Measurements from ENCODE around the gene AGPAT3.

Gene AGPAT3

GRCh38 chr21:43950936-43951335, 85.9 kb downstream of the AGPAT3 start:
- DNase-seq (ENCODE audit: low spot score): no peak
- in situ Hi-C loops (cut with MboI; ENCODE audit: low sequenced_read_pairs, unreplicated experiment): no loop called here
- TF ChIP-seq, protein P1, sequence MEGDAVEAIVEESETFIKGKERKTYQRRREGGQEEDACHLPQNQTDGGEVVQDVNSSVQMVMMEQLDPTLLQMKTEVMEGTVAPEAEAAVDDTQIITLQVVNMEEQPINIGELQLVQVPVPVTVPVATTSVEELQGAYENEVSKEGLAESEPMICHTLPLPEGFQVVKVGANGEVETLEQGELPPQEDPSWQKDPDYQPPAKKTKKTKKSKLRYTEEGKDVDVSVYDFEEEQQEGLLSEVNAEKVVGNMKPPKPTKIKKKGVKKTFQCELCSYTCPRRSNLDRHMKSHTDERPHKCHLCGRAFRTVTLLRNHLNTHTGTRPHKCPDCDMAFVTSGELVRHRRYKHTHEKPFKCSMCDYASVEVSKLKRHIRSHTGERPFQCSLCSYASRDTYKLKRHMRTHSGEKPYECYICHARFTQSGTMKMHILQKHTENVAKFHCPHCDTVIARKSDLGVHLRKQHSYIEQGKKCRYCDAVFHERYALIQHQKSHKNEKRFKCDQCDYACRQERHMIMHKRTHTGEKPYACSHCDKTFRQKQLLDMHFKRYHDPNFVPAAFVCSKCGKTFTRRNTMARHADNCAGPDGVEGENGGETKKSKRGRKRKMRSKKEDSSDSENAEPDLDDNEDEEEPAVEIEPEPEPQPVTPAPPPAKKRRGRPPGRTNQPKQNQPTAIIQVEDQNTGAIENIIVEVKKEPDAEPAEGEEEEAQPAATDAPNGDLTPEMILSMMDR (IDR thresholded peaks at IDR 0.05; ENCODE audit: borderline replicate concordance, control extremely low read depth, extremely low read depth, insufficient read depth, missing control alignments): no peak

- in situ Hi-C loops (cut with MboI; ENCODE audit: low sequenced_read_pairs, unreplicated experiment): no loop called here
- no peak for DNase-seq (ENCODE audit: low spot score)
- TF ChIP-seq, protein P1 (IDR thresholded peaks at IDR 0.05; ENCODE audit: borderline replicate concordance, control extremely low read depth, extremely low read depth, insufficient read depth, missing control alignments): no peak
These were observed 87.1 kb downstream of the AGPAT3 start for GRCh38 chr21:43951911-43952703.

GRCh38 chr21:43953021-43953420, 88.0 kb downstream of the AGPAT3 start:
- no peak for DNase-seq (ENCODE audit: low spot score)
- TF ChIP-seq, protein P1 (IDR thresholded peaks at IDR 0.05; ENCODE audit: borderline replicate concordance, control extremely low read depth, extremely low read depth, insufficient read depth, missing control alignments): no peak
- in situ Hi-C loops (cut with MboI; ENCODE audit: low sequenced_read_pairs, unreplicated experiment): no loop called here

DNA sequence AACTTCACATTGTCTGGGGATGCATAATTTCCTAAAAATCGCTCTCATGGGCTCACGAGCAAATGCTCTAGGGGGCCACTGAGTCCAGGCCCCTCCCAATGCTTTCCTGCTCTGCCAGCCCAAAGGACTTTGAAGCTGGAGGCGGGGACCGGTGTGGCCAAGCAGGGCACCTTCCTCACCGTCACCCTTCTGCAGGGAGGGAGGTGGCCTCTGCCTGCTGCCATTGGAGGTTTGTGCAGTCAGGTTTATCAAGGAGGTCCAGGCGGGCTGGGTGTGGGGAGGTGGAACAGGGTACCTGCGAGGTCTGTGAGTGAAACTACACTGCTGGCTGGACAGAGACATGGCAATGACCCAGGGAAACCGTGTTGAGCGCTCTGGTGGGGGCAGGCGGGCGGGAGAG, 89.0 kb downstream of the AGPAT3 start:
- DNase-seq (ENCODE audit: low spot score): no peak
- TF ChIP-seq, protein P1 (IDR thresholded peaks at IDR 0.05; ENCODE audit: borderline replicate concordance, control extremely low read depth, extremely low read depth, insufficient read depth, missing control alignments): no peak
- in situ Hi-C loops (cut with MboI; ENCODE audit: low sequenced_read_pairs, unreplicated experiment): no loop called here

- in situ Hi-C loops (cut with MboI; ENCODE audit: low sequenced_read_pairs, unreplicated experiment): no loop called here
- TF ChIP-seq, protein P1 (IDR thresholded peaks at IDR 0.05; ENCODE audit: borderline replicate concordance, control extremely low read depth, extremely low read depth, insufficient read depth, missing control alignments): no peak
- DNase-seq (ENCODE audit: low spot score): no peak
These were observed 89.9 kb downstream of the AGPAT3 start for GRCh38 chr21:43954896-43955295.

DNA sequence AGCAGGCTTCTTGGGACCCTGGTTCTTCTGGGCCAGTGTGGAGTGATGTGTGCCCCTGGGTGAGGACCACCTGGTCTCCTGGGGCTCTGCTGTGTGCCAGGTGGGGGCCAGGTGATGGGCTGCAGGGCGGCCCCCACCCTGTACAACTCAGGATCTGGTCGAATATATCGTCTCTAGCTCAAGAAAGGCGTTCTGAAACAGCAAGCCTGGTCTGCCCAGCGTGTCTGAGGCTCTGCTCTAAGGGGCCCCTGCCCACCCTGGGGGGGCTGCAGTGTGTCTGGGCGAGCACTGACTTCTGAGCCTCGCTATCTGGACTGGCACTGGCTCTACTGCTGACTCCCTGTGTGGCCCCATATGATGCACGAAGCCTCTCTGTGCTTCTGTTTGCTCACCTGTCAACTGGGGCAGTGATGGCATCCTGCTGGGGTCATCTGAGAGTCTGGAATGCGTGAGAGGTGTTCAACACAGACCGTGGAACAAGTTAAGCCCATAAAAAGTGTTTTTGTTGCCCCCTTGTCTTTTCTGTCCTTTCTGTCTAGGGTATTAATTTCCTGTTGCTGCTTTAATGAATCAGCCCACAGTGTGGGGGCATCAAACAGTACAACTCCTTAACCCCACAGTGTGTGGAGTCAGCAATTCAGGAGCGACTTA, 91.1 kb downstream of the AGPAT3 start:
- in situ Hi-C loops (cut with MboI; ENCODE audit: low sequenced_read_pairs, unreplicated experiment): no loop called here

More for the DNA sequence above, 91.1 kb downstream of the AGPAT3 start:
- no peak for DNase-seq (ENCODE audit: low spot score)
- TF ChIP-seq, protein P1 (IDR thresholded peaks at IDR 0.05; ENCODE audit: borderline replicate concordance, control extremely low read depth, extremely low read depth, insufficient read depth, missing control alignments): no peak

All from GM13976 (cell line).